Glutamatergic neuron (in vitro differentiated cells): ENCODE data around the gene RANBP3L. TPM values are rescaled to one million over a fixed set of nuclear protein-coding genes. Genes with fewer than 3 reads are reported as not detected.
A peak's percentile ranks its signal among the peaks of the same experiment; 100 is the strongest.

Experiments
- DNase-seq: peaks from one replicate; pipeline ENCODE4 v3.0.0; 2022
- H3K27ac Mint-ChIP-seq: one replicate; pipeline ENCODE4 v1.8.0; 2020; ENCODE audit warnings: mild to moderate bottlenecking, mixed read lengths, inconsistent platforms; ENCODE audit not compliant: unreplicated experiment
- H3K27me3 Mint-ChIP-seq: one replicate; pipeline ENCODE4 v1.8.0; 2020; ENCODE audit warnings: mild to moderate bottlenecking, moderate library complexity, mixed read lengths, inconsistent platforms; ENCODE audit not compliant: unreplicated experiment
- H3K36me3 Mint-ChIP-seq: one replicate; pipeline ENCODE4 v1.8.0; 2020; ENCODE audit warnings: mild to moderate bottlenecking, mixed read lengths, inconsistent platforms; ENCODE audit not compliant: unreplicated experiment
- H3K4me1 Mint-ChIP-seq: one replicate; pipeline ENCODE4 v1.8.0; 2020; ENCODE audit warnings: mild to moderate bottlenecking, low read depth, mixed read lengths, inconsistent platforms; ENCODE audit not compliant: unreplicated experiment
- H3K4me3 Mint-ChIP-seq: one replicate; pipeline ENCODE4 v1.8.0; 2020; ENCODE audit warnings: mild to moderate bottlenecking, mixed read lengths, inconsistent platforms; ENCODE audit not compliant: unreplicated experiment
- H3K9me3 Mint-ChIP-seq: one replicate; pipeline ENCODE4 v1.8.0; 2020; ENCODE audit warnings: mild to moderate bottlenecking, moderate library complexity, mixed read lengths, inconsistent platforms; ENCODE audit not compliant: unreplicated experiment
- CTCF ChIP-seq: fragments of 200-600 bp; sonication (generic); IDR thresholded peaks from one replicate; pipeline ENCODE4 v1.5.0; 2021; ENCODE audit not compliant: partially characterized antibody, unreplicated experiment
- total RNA-seq: library from RNA; stranded (reverse); fragmentation: NEBNext Ultra II Directional; extraction: Animal tissue kit (Norgen Biotek cat#: 25700); gene quantifications from one replicate; pipeline ENCODE4 v1.2.1, GENCODE V29; 2021; ENCODE audit not compliant: unreplicated experiment

Gene RANBP3L
- total RNA-seq, 1 donor from 2014 or later: not detected

- Mint-ChIP-seq H3K9me3 (no peaks in the 10 kb centered on the region), H3K4me3 (no peak overlapping the region), H3K4me1 (no peaks in the 10 kb centered on the region), H3K27ac (no peak overlapping the region), H3K27me3 (no peaks in the 10 kb centered on the region), H3K36me3 (no peaks in the 10 kb centered on the region)
- no peak for DNase-seq
- no peak for TF ChIP-seq CTCF
Measured at GRCh38 chr5:36250427-36250826, 51.3 kb downstream of the RANBP3L start.

GRCh38 chr5:36246036-36246800 is 55.5 kb downstream of the RANBP3L start:
- H3K36me3 Mint-ChIP-seq: no peaks in the 10 kb centered on the region
- no peak overlapping the region for H3K4me3 Mint-ChIP-seq
- peaks cover 6% of the 10 kb centered on the region for H3K27me3 Mint-ChIP-seq
- TF ChIP-seq CTCF: no peak
- peaks cover 5% of the 10 kb centered on the region for H3K9me3 Mint-ChIP-seq
- H3K4me1 Mint-ChIP-seq: no peaks in the 10 kb centered on the region
- H3K27ac Mint-ChIP-seq: no peak overlapping the region
- no peak for DNase-seq

- Mint-ChIP-seq H3K27ac (no peak overlapping the region), H3K4me1 (peaks cover 8% of the 10 kb centered on the region), H3K36me3 (no peaks in the 10 kb centered on the region), H3K9me3 (peaks cover 7% of the 10 kb centered on the region), H3K27me3 (peaks cover 6% of the 10 kb centered on the region), H3K4me3 (no peak overlapping the region)
- no peak for TF ChIP-seq CTCF
- DNase-seq: no peak
Measured at GRCh38 chr5:36244076-36244475, 57.6 kb downstream of the RANBP3L start.

- H3K4me3 Mint-ChIP-seq: peak overlapping the region; percentile 21
- peaks cover 6% of the 10 kb centered on the region for H3K27me3 Mint-ChIP-seq
- no peak for TF ChIP-seq CTCF
- peak overlapping the region; percentile 41 for H3K27ac Mint-ChIP-seq
- H3K36me3 Mint-ChIP-seq: no peaks in the 10 kb centered on the region
- no peak for DNase-seq
- peaks cover 8% of the 10 kb centered on the region for H3K4me1 Mint-ChIP-seq
- H3K9me3 Mint-ChIP-seq: peaks cover 7% of the 10 kb centered on the region
Measured at GRCh38 chr5:36243653-36244052, 58.0 kb downstream of the RANBP3L start.

GRCh38 chr5:36242534-36243485 is 58.9 kb downstream of the RANBP3L start:
- TF ChIP-seq CTCF: no peak
- Mint-ChIP-seq H3K36me3 (no peaks in the 10 kb centered on the region), H3K4me1 (peaks cover 8% of the 10 kb centered on the region), H3K9me3 (peaks cover 7% of the 10 kb centered on the region), H3K27me3 (peaks cover 6% of the 10 kb centered on the region), H3K27ac (peak overlapping the region; percentile 96), H3K4me3 (peak overlapping the region; percentile 92)
- DNase-seq: no peak
